Measurements from ENCODE around the gene MAP3K4. TPM values are rescaled to one million over a fixed set of nuclear protein-coding genes. Genes with fewer than 3 reads are reported as not detected.
"Not testable (repeated sequence)": the region's sequence is repeated elsewhere in the genome, so short reads cannot be mapped to it uniquely, and the experiment has no call there.

Gene MAP3K4
- total and polyA plus RNA-seq, 12 donors, result 11.9 to 37.0 (median 18.8) TPM

DNA sequence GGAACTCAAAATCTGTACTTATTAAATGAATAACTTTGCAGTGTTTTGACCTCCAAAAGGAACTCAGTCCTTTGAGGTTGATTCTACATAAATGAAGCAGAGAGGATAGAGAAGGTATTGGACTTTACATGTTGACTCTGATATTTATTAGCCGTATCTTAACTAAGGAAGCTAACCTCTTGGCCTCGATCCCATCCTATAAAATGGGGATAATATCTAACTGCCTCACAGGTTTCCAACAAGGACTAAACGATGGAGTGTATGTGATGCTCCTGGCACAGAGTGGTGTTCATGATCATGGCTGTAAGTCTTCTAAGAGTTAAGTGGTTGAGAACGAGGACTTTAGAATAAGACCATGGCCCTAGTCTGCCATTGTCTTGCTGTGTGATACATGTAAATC is 24.2 kb upstream of the MAP3K4 start:
- intact Hi-C loops (cut with DNase I), result no loop called here
- Histone ChIP-seq H3K27me3 (no peaks in the 10 kb centered on the region), H3K9me3 (replicated peaks in 1 of 3) (no peaks in the 10 kb centered on the region), H3K27ac (no peak overlapping the region), H3K4me1 (replicated peaks in 1 of 2) (no peaks in the 10 kb centered on the region), H3K4me3 (no peak overlapping the region), H3K36me3 (replicated peaks in 1 of 2) (no peaks in the 10 kb centered on the region)
- DNase-seq, result no peak
- TF ChIP-seq POLR2A (IDR thresholded peaks at IDR 0.05), result no peak
- 83 to 88% (median 84%) methylated on average over 4 of the region's 4 CpGs for WGBS, 4 donors

GRCh38 chr6:160967833-160968232 is 23.7 kb upstream of the MAP3K4 start:
- H3K36me3 ChIP-seq (replicated peaks in 1 of 2), result no peaks in the 10 kb centered on the region
- intact Hi-C loops (cut with DNase I), result no loop called here
- no peaks in the 10 kb centered on the region for H3K4me1 ChIP-seq (replicated peaks in 1 of 2)
- no peak overlapping the region for H3K27ac ChIP-seq
- TF ChIP-seq CTCF (IDR thresholded peaks at IDR 0.05) (no peak), POLR2A (IDR thresholded peaks at IDR 0.05) (no peak)
- no peaks in the 10 kb centered on the region for H3K27me3 ChIP-seq
- no peaks in the 10 kb centered on the region for H3K9me3 ChIP-seq (replicated peaks in 1 of 3)
- H3K4me3 ChIP-seq, result no peak overlapping the region
- no peak for DNase-seq
- 41 to 58% (median 44%) methylated on average over 1 of the region's 1 CpG for WGBS, 4 donors

GRCh38 chr6:160971171-160971570 is 20.4 kb upstream of the MAP3K4 start:
- no peak overlapping the region for H3K27ac ChIP-seq
- no peak for TF ChIP-seq CTCF (IDR thresholded peaks at IDR 0.05)
- TF ChIP-seq POLR2A (IDR thresholded peaks at IDR 0.05), result no peak
- intact Hi-C loops (cut with DNase I), result no loop called here

DNA sequence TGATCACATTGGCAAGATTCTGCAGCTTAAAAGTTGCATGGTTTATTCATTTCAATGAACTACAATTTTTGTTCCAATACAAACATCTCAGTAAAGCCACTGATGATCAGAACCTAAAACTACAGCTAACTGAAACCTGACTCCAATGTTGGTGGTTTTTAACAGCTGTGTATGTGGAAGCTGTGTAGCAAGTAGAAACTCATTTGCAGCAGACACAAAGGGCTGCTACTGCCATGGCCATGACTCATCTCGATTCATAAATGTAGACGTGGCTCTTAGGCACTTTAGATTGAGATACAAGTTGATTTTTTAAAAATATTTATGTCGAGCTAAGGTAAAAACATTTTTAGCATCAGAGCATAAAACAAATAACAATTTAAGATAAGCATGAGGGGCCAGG is 19.5 kb upstream of the MAP3K4 start:
- Histone ChIP-seq H3K27ac (no peak overlapping the region), H3K27me3 (no peaks in the 10 kb centered on the region), H3K4me1 (replicated peaks in 1 of 2) (peaks cover 0 to 16% of the 10 kb centered on the region in 2 donors), H3K9me3 (replicated peaks in 1 of 3) (no peaks in the 10 kb centered on the region), H3K4me3 (no peak overlapping the region), H3K36me3 (replicated peaks in 1 of 2) (no peaks in the 10 kb centered on the region)
- intact Hi-C loops (cut with DNase I), result no loop called here
- no peak for DNase-seq
- TF ChIP-seq POLR2A (IDR thresholded peaks at IDR 0.05) (no peak), CTCF (IDR thresholded peaks at IDR 0.05) (no peak)
- 59 to 67% (median 63%) methylated on average over 3 of the region's 3 CpGs for WGBS, 4 donors

More at GRCh38 chr6:160971171-160971570, 20.4 kb upstream of the MAP3K4 start:
- Histone ChIP-seq H3K36me3 (replicated peaks in 1 of 2) (no peaks in the 10 kb centered on the region), H3K4me3 (no peak overlapping the region), H3K27me3 (no peaks in the 10 kb centered on the region), H3K9me3 (replicated peaks in 1 of 3) (no peaks in the 10 kb centered on the region), H3K4me1 (replicated peaks in 1 of 2) (peaks cover 0 to 16% of the 10 kb centered on the region in 2 donors)
- DNase-seq, result no peak
- WGBS, 4 donors, result 53 to 73% (median 64%) methylated on average over 1 of the region's 1 CpG

- H3K27me3 ChIP-seq; intact Hi-C loops (cut with DNase I); H3K36me3 ChIP-seq (replicated peaks in 1 of 2); DNase-seq; H3K4me3 ChIP-seq; H3K9me3 ChIP-seq (replicated peaks in 1 of 3); H3K27ac ChIP-seq: not testable (repeated sequence)
- H3K4me1 ChIP-seq (replicated peaks in 1 of 2), result peaks cover 0 to 16% of the 10 kb centered on the region in 2 donors
- 92 to 96% (median 94%) methylated on average over 16 of the region's 16 CpGs for WGBS, 4 donors
Observed at GRCh38 chr6:160972594-160972993, 19.0 kb upstream of the MAP3K4 start.
